HT1080 (cell line): ENCODE results near the gene PBX2. TPM values are rescaled to one million over a fixed set of nuclear protein-coding genes. Genes with fewer than 3 reads are reported as not detected.
"Not testable (repeated sequence)": the region's sequence is repeated elsewhere in the genome, so short reads cannot be mapped to it uniquely, and the experiment has no call there.

Experiments used
- DNase-seq: peaks from one replicate; pipeline ENCODE4 v3.0.0-alpha.2; 2015; ENCODE audit warnings: low read depth
- total RNA-seq: library from RNA; depleted of rRNA; stranded (reverse); fragments of >200 nt; shearing (Covaris generic); gene quantifications from 2 replicates; pipeline ENCODE4 v1.2.3, GENCODE V29; 2014

PBX2 gene
- total RNA-seq, 1 experiment from 2014 or later: 31.4 TPM

DNA sequence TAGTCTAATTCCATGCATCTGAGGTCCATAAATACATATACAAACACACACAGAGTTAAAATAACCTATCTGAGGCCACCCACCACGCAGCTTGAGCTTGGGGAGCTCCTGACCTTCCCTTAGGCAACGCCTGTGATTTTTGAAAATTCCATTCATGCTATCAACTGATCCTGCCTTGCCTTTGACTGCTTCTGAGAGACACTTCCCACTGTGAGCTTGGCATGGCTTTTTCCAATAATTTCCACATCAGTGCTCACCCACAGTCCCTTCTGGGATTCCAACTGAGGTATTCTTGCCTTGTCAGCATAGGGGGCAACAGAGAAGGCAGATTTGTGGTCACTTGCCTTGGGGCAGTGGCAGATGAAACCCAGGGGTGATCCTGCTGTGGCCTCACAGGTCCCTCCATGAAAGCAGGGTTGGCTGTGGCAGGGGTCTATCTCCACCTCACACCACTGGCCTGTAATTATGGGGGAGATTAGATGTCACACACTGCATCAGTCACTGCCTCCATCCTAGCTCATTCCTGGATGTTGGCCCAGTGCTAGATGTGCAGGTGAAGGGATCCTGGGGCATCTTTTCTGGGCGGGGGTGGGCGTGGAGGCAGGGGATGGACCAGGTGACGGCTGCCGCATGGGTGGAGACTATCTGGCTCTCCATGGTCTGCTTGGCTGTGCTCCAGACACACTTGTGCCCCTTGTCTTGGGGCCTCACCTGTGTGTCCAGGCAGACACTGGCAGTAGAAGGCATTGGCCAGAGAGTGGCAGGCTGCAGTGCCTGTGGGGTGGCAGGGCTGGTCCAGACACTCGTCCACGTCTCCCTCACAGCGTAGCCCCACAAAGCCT is 13.6 kb upstream of the PBX2 start:
- DNase-seq: no peak

DNA sequence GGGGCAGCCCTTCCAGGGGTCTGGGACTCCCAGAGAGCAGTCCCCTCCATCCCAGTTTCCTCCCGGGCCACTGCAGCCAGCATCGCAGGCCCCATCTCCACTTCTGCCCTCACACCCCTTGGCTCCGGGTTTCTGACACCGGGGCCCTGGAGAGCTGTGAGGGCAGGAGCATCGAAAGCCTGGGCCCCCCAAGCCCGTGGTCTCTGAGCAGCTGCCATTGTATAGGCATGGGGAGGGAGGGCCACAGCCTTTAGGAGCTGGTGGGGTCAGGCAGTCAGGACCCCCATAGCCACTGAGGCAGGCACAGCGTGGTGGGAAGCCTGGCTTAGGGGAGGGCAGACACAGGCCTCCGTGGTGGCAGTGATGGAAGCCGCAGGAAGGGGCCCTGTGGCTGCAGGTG is 12.2 kb upstream of the PBX2 start:
- no peak for DNase-seq

DNA sequence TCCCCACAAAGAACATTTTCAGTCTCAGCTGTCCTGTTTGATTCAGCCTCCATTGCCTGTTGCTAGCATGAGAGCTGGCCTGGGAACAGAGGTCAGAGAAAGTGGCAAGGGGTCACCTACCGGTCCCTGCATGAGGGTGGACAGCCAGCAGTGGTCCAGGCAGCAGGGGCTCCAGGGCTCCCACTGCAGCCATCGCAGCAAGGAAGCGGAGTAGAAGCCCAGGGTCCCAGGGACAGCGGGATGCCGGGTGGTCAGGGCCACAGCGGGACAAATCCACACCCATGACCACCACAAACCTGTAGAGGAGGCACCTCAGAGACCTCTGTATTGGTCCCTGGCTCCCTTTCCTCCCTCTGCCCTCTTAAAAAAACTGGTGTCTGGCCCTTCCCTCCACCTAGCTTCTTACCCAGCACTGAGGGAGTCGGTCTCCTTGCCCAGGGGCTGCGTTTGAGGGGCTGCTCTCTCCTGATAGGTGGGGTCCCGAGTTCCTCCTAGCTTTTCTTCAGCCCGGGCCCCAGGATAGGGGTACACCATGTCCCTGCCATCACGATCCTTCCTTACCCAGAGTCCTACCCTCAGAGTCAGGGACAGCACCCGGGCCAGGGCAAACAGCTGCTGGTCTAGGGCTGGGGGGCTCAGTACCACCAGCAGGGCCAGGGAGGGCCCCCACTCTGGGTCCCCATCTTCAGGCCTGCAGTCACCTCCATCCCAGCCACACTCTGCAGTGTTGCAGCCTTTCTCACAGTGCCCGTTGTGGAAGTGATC is 10.9 kb upstream of the PBX2 start:
- no peak for DNase-seq

DNA sequence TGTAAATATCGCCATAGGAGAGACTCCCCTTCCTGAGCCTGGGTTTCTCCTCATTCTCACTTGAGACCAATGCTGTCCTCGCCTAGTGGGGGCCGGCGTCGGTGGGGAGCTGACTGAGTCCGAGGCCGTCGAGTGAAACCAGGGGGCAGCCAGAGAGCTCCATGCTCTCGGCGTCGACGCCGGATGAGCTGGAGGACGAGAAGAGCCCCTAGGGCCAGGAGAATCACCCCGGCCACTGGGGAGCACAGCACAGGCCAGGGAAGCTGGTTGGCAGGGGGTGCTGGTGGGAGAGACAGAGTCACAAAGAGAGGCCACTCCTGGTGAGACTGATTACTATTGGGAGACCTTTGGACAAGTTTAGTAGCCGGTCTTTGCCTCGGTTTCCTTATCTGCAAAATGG is 8.9 kb upstream of the PBX2 start:
- no peak for DNase-seq

DNA sequence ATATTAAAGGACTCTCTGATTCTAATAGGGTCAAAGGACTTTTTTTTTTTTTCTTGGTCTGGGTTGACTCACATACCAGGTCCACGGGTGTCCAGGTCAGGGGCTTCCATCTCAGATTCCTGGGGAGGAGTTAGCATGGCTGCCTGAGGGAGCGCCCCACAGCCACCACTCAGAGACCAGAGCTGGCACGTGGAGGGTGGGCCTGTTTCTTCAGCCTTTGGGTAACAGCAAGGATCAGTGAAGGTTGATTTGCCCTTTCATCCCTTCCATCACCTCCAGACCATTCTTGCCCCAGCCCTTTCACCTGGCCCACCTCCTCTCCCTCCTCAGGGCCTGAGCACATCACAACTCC is 8.3 kb upstream of the PBX2 start:
- no peak for DNase-seq

DNA sequence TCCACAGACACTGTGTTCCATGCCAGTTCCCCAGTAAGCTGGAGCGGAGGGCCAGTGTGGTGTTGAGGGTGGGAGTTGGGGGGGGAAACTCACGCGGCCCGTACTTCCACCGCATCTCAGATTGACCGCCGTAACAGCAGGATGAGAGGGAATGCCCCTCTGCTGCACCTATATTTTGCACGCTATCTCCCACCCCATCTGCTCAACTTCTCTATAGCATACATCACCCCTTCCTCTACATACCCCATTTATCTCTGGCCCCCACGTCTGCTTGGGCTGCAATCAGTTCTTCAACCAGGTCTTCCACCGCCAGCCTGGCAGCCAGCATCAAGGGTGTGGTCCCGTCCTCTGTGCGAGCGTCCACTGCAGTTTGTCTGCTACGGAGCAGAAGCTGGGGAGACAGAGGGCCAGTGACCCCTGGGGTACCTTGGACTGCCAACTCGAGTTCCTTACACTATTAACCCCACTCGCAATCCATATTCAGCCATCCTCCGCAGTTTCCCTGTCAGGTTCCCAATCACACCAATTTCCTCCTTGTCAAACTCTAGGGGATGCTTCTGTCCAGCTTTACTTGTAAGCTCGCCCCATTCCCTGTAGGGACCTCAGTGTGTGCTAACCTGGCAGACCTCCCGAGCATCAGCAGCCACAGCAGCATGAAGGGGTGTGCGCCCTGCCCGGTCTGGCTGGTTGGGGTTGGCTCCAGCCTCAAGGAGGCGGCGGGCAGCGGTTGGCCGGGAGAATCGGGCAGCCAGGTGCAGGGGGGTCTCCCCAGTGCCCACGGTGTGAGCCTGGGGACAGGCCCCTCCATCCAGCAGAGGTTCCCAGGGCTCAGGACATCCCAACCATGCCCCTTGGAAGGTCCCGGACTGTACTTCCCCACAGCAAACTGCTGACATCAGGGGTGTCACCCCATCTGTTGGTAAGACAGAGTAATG is 6.9 kb upstream of the PBX2 start:
- no peak for DNase-seq

DNA sequence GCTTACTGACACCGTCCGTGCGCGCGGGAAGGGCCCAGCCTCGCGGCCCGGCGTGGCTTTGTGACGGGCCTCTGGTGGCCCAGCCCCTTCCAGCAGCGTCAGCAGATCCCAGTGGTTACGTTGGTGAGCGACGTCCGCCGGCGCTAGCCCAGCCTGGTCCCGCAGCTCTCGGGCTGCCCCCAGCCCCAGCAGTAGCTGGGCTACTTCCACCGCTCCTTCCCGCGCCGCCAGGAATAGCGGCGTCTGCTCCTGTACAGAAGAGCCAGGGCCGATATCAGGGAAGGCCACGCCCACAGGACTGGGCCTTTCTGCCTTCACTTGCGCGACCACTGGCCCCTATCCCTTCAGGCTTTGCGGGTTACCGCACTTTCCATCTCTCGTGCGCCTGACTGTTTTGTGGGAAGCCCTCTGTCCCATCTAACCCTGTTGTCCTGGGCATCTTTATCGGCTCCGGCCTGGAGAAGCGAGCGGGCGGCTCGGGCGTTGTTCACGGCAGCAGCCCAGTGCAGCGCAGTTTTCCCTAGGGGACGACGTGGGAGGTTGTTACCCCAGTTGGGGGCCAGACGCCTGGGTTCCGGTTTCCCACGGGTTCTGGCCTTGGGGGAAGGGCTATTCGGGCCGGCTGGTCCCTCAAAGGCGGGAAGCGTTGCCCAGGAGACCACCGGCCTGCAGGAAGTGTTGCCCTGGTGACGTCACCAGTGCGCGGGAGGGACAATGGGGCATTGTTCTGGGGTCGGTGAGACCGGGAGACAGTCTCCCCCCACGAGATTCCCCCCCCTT is 6.1 kb upstream of the PBX2 start:
- DNase-seq: peak; percentile 91

DNA sequence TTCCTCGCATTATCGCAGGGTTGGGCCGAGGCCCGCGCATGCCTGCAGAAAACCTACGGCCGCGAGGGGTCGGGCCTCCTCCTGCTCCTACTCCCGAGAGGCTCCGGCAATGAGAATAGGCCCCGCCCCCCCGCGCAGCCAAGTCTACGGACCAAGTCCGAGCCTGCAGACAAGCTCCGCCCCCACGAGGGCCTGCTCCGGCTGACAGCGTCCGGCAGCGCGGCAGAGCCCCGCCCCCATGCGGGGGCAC is 5.6 kb upstream of the PBX2 start:
- DNase-seq: peak; percentile 100

DNA sequence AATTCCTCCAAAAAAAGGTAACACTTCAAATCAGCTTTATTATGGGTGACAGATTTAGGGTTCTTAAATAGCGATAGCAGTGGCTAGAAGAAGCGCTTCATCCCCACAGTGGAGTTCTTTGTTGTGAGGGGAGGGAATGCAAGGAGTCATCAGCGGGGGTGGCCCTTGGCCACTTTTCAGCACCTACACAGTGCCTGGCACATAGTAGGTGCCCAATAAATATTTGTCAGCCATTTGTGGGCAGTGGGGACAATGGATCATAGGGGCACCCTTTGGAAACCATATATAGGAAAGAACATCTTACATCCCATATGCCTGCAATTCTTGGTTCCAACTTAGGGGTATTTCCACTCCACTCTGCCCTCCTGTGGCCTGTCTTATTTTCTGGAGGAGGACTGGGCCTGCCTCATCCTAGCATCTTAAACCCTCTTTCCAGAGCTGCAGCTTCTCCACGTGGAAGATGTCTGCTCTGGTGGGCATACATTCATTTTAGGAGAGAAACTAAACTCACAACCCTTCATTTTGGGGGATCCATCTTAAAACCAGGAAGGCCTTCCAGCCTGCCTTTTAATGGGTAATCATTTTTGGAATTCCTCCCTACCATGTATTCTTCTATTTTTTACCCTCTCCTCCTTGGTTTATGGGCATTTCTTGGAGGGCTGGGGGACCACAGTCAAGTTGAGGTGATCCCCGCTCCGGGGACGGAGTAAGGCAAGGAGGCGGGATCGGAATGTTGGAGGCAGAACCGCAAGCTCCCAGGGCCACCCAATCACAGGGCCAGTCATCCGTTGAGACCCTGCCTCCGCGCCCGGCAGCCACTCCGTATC is 5.0 kb upstream of the PBX2 start:
- peak; percentile 58 for DNase-seq

DNA sequence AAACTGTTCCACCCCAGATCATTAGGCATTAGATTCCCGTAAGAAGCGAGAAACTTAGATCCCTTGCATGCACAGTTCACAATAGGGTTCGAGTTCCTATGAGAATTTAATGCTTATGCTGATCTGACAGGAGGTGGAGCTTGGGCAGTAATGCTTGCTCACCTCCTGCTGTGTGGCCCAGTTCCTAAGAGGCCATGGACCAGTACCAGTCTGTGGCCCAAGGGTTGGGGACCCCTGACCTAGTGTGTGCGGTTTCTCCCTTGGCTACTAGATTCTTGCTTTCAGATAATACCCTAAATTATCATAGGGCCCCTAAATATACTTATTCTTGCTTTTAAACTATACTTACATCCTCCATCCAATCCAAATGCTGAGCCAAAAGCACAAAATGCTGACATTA is 4.4 kb upstream of the PBX2 start:
- DNase-seq: no peak

DNA sequence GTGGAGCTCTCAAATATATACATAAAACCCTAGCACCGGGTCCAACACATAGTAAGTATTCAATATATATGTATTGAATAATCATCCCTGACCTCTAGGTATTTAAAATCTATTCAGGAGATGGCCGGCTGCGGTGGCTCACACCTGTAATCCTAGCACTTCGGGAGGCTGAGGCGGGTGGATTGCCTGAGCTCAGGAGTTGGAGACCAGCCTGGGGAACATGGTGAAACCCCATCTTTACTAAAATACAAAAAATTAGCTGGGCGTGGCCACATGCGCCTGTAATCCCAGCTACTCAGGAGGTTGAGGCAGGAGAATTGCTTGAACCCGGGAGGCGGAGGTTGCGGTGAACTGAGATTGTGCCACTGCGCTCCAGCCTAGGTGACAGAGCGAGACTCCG is 3.1 kb upstream of the PBX2 start:
- not testable (repeated sequence) for DNase-seq

DNA sequence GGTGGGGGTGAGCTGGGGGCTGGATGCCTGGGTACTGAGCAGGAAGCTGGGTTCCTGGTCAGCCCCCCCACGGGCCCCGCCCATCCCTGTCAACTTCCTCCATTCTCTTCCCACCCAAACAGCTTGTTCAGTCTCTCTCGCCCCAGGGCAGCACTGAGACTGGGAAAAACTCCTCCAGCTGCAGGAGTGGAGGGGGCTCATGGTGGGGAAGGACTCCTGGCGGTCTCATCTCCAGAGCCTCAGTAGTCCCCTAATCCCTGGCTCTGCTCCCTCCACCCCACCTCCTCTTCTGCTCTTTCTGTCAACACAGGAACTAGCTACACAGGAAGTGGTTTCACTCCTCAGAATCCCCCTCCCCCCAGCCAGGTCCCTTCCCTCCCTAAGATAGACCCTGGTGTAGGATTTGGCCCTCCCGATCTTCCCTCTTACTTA is 2.6 kb upstream of the PBX2 start, which contains the start of gene GPSM3:
GPSM3 (minus strand) TSS at position 36 of the 432 bp plus-strand sequence. CDS start 130 bp downstream, outside the sequence.
- peak; percentile 84 for DNase-seq

DNA sequence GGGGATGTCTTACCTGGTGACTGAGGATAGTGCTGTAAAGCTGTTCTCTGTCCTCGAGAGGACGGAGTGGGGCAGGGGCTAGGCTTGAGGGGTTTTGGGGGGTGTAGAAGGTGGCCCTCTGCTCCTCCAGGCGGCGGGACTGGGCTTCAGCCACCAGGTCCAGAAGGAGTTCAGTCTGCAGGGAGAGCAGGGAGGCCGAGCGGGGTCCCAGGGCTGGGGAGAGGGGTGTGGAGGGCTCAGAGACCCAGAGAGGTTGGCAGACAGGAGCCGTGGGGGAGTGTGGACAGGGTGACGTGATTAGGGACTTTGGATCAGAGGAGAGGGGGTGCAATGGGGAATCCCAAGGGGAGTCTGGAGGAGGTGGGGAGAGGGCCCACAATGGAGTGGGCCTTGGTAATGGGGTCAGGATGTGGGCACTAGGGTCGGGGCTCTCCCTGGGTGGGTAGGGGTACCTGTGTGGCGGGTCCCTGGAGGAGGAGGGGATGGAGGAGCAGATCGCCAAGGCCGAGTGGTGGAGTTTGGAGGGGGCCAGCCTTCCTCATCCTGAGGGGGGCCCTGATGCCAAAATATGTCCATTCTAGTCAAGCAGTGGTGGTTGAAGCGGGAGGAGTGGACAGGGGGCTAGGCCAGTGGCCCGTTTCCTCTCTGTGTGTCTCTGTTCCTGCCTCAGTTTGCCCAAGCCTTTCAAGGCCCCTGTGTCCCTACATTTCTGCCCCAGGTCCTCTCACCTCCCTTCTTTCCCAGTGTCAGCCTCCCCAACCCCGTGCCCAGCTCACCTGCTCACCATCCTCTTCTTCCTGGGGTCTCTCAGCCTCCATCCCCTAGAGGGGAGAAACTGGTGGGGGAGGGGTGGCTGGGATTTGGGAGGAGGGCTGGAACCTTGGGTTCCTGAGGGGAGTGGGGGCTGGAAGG is 1.9 kb upstream of the PBX2 start:
- no peak for DNase-seq

DNA sequence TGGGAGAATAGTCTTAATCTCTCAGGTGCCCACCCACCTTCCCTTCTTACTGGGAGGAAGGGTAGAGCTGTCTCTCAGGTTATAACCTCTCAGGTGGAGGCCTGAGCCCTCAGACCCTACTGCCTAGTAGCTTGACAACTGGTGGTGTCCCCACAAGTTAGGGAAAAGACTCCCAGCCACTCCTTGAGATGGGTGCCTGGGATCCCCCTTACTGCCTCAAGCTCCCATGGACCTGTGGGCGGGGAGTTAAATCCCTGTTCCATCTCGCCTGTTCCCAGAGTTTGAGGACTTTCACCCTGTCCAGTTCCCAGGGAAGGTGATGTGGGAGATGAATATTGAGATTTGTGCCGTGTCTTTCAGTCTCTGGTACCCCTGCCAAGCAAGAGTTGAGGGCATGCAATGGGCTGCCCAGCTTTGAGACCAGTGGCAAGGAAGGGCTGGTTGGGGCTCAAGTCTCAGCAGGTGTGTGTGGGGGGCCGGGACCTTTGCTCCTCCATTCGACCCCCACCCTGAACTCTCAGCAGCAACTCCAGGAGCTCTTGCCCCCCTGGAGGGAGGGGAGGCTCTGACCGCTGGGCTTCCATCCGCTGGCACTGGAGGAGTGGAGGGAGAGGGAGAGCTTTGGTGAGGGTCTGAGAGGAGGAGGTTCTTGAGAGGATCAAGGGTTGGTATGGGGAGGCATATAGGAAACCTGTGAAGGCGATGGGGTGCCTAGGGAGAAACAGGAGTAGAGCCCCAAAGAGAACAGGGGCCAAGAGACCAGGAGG is 1.1 kb upstream of the PBX2 start:
- no peak for DNase-seq

DNA sequence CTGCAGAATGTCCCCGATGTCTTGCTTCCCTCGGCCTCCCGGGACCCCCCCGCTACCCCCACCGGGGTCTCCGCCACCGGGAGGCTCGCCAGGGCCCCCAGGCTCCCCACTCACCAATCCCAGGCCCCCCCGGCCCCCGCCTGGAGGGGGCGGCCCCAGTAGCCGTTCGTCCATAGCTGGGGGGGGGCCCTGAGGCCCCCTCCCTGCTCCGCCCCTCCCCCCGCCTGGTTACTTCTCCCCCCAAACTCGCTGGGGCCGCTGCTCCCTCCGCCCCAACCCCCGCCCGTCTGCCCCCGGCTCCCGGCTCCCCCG is 304 bp downstream of the PBX2 start:
- no peak for DNase-seq

DNA sequence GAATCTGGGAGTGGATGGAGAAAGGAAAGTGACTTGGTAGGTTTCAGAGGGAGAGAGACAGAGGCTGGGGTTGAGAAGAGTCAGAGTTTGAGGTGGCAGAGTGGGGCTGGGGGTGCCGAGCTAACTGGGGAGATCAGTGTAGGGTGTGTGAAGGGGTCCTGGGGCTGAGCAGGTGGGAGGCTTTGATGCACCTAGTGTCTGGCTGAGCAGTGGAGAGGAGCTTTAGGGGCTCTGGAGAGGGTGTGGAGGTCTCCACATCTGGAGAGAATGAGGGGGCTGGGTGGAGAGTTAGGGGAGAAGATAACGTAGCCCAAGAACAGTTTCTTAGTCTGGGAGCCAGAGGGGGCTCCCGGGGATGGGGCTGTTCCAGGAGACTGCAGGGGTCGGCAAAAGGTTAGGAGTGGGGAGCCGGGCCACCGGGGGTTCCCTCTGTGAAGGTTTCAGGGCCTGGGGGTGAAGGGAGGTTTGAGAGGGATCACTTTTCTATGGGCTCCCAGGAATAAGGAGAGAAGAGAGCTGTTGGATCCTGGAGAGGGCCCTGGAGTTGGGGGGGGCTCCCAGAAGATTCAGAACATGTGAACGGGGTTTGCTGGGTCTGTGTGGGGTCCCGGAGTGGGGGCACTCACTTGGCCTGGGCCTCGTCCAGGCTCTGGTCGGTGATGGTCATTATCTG is 797 bp downstream of the PBX2 start:
- DNase-seq: no peak

DNA sequence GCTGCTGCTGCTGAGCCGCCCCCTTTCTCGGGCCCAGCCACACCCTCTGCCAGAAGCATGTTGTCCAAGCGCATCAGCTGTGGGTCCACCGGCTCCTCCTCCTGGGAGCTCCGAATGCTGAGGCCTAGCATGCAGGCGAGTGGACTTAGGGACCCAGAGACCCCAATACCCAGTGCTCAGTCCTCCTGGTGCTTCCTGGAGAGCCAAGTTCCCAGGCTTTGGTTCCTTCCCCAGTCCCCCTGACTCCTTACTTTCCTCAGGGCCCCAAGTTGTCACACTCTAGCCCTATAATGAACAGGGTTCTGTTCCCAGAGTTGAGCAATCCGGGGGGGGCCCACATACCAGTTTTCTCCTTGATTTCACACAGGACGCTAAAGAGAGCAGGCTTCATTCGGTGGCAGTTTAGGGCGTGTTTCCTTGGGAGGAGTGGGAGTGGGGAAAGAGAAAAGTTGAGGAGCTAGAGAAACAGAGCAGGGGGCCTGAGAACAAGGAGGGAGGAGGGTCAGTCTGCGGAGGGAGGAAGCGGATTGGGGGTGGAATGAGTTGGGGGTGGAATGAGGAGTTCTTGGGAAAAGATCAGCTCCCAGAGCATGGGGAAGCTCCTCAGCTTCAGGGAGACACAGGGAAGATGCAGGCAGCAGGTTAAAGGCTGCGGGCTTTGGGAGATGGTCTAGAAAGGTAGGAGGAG is 1.5 kb downstream of the PBX2 start:
- no peak for DNase-seq
